GM10266 (cell line): ENCODE data around the gene PPARG.

Source experiments
- DNase-seq: peaks from one replicate; pipeline ENCODE4 v3.0.0; 2012; ENCODE audit errors: extremely low spot score
- CTCF ChIP-seq: IDR thresholded peaks from 2 replicates; pipeline ENCODE4 v1.5.1; 2012; ENCODE audit warnings: mild to moderate bottlenecking, low read depth; ENCODE audit not compliant: control insufficient read depth, insufficient read depth; ENCODE audit errors: missing control alignments

PPARG gene

GRCh38 chr3:12343047-12343501 is 54.2 kb downstream of the PPARG start:
- no peak for TF ChIP-seq CTCF
- DNase-seq, result no peak

GRCh38 chr3:12345141-12345561 is 56.3 kb downstream of the PPARG start:
- no peak for TF ChIP-seq CTCF
- no peak for DNase-seq

GRCh38 chr3:12345584-12346494 is 57.0 kb downstream of the PPARG start:
- DNase-seq, result no peak
- TF ChIP-seq CTCF, result no peak

GRCh38 chr3:12347301-12347700 is 58.4 kb downstream of the PPARG start:
- no peak for DNase-seq
- no peak for TF ChIP-seq CTCF

- TF ChIP-seq CTCF, result no peak
- DNase-seq, result no peak
These were observed 61.3 kb downstream of the PPARG start for GRCh38 chr3:12349895-12350811.

GRCh38 chr3:12351145-12351544 is 62.3 kb downstream of the PPARG start:
- no peak for DNase-seq
- TF ChIP-seq CTCF, result no peak

GRCh38 chr3:12352253-12352652 is 63.4 kb downstream of the PPARG start:
- DNase-seq, result no peak
- TF ChIP-seq CTCF, result no peak
